Renal pelvis (tissue), 4 donors: Measurements from ENCODE around the gene MROH2A. TPM values are rescaled to one million over a fixed set of nuclear protein-coding genes. Genes with fewer than 3 reads are reported as not detected.

Experiments used
- DNase-seq: peaks from one replicate; pipeline ENCODE4 v3.0.0-alpha.2; 2013
- polyA plus RNA-seq, 3 donors: library from polyadenylated mRNA; unstranded; fragments of 120-200 nt; gene quantifications; one replicate each; pipeline ENCODE4 v1.2.1, GENCODE V29; 2013; ENCODE audit not compliant: insufficient read length in 3 of 3

The MROH2A gene
- polyA plus RNA-seq, 3 donors, result 0.22 to 0.33 TPM; not detected in 1

DNA sequence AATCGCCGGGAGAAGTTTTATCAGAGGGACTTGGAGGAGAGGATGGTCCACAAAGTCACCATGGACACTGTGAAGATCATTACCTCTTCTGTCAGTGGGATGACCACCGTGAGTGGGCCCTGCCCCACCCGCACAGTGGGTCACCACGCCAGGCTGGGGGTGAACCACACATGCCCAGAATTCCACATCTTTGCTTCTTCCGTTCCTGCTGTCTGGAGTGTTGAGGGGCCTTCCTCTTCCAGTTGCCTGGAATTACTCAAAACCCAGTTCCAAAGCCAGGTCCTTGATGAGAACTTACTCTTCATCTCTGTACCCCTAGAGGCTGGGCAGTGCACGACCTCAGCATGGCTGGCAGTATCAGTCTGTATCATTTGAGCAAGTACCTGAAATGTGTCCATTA is 22.1 kb downstream of the MROH2A start:
- DNase-seq, result no peak

DNA sequence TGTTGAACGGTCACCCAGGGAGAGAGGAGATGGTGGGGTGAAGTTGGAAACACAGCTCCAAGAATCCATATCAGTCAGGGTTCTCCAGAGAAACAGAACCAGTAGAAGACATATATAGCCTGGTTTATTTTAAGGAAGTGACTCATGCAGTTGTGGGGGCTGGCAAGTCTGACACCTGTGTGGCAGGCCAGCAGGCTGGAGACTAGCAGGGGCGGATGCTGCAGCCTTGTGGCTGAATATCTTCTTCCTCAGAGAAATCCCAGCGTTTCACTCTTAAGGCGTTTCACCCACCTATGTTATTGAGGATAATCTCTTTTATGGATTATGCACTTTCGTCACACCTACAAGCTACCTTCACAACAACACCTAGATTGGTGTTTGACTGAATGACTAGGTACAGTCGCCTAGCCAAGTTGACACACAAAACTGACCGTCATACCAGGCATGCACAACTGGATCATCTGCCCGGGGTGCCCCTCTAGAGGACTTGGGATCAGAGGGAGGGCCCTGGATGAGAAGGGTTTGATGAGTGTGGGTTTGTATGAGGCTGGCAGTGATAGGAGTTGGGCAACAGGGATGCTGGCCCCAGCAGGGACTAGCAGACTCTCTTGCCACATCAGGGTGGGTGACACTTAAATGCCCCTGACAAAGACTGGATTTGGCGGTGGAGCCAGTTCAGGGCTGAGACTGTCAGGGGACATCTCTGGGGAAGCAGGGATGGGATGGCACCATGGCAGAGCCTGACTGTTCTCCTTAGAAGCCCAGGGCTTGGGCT is 23.4 kb downstream of the MROH2A start:
- no peak for DNase-seq

DNA sequence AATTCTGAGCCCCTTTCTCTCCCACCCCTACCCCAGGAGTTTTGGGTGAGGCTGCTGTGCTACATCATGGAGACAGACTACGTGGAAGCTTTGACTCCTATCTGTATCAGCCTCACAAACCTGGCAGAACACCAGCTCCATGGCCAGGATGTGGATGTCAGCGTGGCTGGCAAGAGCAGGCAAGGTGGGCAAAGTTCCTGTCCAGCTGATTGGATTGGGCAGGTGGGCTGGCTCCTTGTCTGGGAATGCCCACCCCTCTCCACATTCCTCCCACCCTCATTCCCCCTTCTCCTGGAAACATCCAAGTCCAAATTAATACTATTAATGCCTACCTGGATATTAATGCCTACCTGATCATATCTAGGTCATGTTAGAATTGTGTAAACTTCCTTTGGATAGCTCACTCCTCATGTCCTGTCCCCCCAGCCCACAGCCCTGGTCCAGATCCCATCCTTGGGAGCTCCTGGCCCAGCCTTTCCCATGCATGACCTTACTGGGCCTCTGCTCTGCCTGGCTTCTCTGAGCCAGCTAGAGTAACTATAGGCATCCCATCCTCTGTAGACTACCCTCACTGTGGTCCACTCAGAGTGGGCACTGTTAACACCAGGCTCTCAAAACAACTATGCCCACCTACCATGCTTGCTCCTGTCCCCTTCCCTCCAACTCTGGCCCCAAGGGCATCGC is 24.1 kb downstream of the MROH2A start:
- DNase-seq, result no peak

- no peak for DNase-seq
These were observed 25.3 kb downstream of the MROH2A start for GRCh38 chr2:233803292-233803911.

DNA sequence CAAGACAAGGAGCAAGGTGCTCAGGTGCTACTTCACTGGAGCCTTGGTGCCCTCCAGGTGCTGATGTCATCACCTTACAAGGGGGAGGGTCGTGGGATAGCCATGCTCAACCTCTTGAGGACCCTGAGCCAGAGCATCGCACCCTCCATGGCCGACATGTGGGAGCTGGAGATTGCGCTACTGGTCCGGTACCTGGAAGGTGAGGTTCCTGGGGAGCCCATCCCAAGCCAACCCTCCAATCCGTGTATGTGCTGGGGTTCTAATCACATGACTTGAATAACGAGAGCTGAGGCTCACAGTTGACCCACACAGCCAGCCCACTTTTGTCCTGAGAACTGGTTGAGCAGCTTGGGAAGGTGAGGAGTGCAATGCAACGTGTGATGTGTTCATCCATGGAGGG is 25.9 kb downstream of the MROH2A start:
- DNase-seq, result no peak

DNA sequence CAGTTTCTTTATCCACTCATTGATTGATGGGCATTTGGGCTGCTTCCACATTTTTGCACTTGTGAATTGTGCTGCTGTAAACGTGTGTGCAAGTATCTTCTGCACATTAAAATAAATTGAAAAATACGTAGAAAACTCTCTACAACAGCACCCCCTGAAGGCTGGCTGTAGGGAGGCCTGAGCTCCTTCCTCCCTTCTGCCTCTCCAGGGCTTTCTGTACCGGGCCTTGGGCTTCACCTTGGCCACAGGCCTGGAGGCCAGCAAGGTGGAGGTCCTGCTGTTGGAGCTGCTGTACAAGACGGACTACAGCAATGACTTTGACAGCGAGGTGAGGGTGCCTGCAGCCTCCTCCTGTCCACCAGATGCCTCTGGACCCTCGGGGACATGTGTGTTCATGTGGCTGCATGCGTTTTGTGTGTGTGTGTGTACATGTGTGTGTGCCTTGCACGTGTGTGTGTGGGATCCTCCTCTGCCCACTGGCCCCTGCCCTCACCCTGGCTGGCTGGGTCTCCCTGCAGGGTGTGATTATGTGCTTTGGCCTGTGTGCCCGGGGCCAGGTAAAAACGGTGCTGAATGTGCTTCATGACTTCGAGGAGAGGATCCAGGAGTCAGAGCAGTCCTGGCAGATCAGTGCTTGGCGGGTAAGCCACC is 29.2 kb downstream of the MROH2A start:
- DNase-seq, result no peak

- DNase-seq, result no peak
These were observed 30.1 kb downstream of the MROH2A start for GRCh38 chr2:233807966-233808935.

GRCh38 chr2:233810385-233810784 is 32.3 kb downstream of the MROH2A start:
- DNase-seq, result no peak

GRCh38 chr2:233811087-233811486 is 33.0 kb downstream of the MROH2A start:
- no peak for DNase-seq

GRCh38 chr2:233811732-233812131 is 33.6 kb downstream of the MROH2A start:
- no peak for DNase-seq

GRCh38 chr2:233813236-233814055 is 35.3 kb downstream of the MROH2A start:
- DNase-seq, result peak; percentile 60

DNA sequence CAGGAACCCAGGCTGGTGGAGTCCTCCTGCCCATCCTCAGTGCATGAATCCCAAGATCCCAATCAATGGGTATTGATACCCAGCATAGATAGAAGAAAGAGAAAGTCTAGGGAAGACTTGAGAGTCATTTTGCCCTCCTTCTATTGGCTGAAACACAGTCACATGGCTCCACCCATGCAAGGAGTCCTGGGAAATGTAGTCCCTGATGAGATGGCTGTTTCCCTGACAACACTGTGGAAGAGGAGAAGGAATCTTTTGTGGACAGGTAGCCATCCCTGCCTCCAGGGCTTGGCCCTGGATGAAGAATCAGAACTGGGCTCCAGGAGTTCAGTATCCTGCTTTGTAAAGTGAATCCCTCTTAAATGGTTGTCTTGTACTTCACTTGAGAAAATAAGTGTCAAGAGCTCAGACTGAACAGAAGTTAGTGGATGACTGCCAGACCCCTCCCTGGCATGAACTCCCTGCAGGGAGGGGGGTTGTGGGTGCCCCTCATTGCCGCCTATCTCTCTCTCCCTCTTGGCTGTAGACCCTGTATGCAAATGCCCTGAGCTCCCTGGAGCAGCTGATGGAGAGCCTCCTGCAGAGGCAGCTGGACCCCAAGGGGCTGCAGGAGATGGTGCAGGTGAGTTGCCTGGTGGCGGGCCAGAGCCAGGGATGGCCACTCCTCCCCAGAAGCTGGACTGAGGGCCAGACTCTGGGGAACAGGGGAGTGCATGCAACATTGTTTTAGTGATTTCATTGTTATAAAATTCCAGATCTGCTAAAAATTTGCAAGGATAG is 36.1 kb downstream of the MROH2A start:
- no peak for DNase-seq

GRCh38 chr2:233815861-233816260 is 37.7 kb downstream of the MROH2A start:
- DNase-seq, result no peak

DNA sequence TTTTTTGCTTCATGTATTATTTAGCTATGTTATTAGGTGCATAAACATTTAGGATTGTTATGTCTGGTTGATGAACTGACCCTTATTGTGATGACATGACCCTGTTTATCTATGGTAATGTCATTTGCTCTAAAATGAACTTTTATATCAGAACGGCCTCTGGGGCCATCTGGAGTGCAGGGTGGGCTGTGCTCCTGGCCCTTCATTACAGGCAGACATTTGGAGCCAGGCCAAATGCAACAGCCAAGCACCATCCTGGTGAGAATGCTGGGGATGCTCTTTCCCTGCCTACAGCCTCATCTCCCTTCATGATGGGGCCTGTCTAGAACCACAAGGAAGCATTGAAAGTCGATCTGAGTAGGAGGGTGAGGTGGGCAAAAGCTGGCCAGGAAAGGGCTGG is 38.2 kb downstream of the MROH2A start:
- no peak for DNase-seq

- no peak for DNase-seq
These were observed 38.6 kb downstream of the MROH2A start for GRCh38 chr2:233816771-233817170.

DNA sequence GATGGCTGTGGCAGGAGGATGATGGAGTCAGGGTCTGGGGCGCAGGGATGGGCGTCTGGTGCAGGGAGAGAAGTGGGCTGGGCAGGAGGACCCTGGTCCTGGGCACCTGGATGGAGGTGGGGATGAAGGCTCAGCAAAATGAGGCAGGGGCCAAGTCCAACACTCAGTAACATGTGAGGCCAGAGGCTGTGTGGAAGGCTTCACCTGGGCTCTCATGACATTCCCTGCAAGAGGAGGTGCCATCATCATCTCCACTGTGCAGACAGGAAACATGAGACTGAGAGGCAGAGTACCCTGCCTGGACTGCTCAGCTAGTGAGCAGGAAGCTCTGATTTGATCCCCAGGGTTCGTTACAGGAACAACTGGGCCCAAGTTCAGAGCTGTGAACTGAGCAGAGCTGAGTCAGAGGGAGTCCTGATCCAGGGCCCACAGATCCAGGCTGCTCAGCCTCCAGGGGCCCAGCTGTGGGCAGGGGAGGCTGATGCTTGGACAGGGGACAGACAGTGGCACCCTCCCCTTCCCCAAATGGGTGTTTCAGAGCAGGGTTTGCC is 39.3 kb downstream of the MROH2A start:
- no peak for DNase-seq

DNA sequence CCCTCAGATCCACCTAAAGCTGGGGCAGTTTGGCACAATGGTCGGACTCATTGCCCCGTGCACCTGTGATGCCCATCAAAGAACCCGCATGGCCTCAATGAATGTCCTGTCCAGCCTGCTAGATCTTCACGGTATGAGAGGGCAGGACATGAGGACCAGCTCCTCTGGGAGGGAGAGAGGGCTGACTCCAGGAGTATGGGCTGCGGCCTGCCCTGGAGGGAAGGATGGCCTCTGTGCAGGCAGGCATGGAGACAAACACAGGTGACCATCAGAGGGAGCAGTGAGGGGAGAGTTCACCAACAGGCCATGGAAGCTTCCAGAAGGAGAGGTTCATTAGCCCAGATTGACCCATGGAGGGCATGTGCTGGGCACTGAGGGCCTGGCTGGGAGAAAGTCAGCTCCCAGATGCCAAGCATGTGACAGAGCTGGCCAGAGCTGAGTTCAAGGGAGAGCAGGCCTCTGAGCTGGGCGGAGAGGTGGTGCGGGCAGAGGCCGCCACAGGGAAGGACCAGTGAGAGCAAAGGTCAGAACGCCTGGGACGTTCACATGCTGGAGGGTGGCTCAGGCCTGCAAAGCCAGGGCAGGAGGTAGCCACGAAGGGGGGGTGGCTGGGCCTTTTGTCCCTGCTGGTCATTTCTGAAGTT is 40.0 kb downstream of the MROH2A start:
- no peak for DNase-seq
